Upper lobe of left lung (tissue), 6 donors: ENCODE results near the gene RBM5. TPM values are rescaled to one million over a fixed set of nuclear protein-coding genes. Genes with fewer than 3 reads are reported as not detected.

Experiments
- ATAC-seq, 2 donors: fragments of 200-7000 bp; cut with Tn5 transposase; one replicate each; pipeline ENCODE4 v1.9.1; 2022; ENCODE audit warnings: mild to moderate bottlenecking in 2 of 2, moderate library complexity in 2 of 2; ENCODE audit not compliant: low FRiP score in 2 of 2
- DNase-seq, 2 donors: peaks; one replicate each; pipeline ENCODE4 v3.0.0-alpha.2; 2019 to 2020
- H3K27ac ChIP-seq, 4 donors: fragments of 200-600 bp; sonication (generic); one replicate each; pipeline ENCODE4 v1.5.1; 2016 to 2019
- H3K27me3 ChIP-seq, 4 donors: fragments of 200-600 bp; sonication (generic); one replicate each; pipeline ENCODE4 v1.5.1; 2017 to 2019
- H3K36me3 ChIP-seq, 4 donors: fragments of 200-600 bp; sonication (generic); one replicate each; pipeline ENCODE4 v1.5.1; 2016 to 2019
- H3K4me1 ChIP-seq, 4 donors: fragments of 200-600 bp; sonication (generic); one replicate each; pipeline ENCODE4 v1.5.1; 2018 to 2019
- H3K4me3 ChIP-seq, 4 donors: fragments of 200-600 bp; sonication (generic); one replicate each; pipeline ENCODE4 v1.5.1; 2017 to 2019; ENCODE audit warnings: mild to moderate bottlenecking in 2 of 4, moderate library complexity in 1 of 4
- H3K9me3 ChIP-seq, 4 donors: fragments of 200-600 bp; sonication (generic); one replicate each; pipeline ENCODE4 v1.5.1; 2018 to 2019
- CTCF ChIP-seq, 6 experiments: fragments of 450-650 bp in 4 of 6; fragments of 200-600 bp in 2 of 6; sonication (generic) in 2 of 6; IDR thresholded peaks; one replicate each; pipeline ENCODE4 v1.5.1; 2016 to 2019; ENCODE audit warnings: antibody characterized with exemption in 6 of 6
- EP300 ChIP-seq, 4 donors: sonication (generic); formaldehyde crosslinking; IDR thresholded peaks; one replicate each; pipeline ENCODE4 v1.5.1; 2017; ENCODE audit warnings: antibody characterized with exemption in 4 of 4, control low read depth in 2 of 4
- POLR2A ChIP-seq, 4 donors: fragments of 450-650 bp; IDR thresholded peaks; one replicate each; pipeline ENCODE4 v1.5.1; 2016 to 2017; ENCODE audit warnings: antibody characterized with exemption in 4 of 4, mild to moderate bottlenecking in 2 of 4
- POLR2AphosphoS5 ChIP-seq, 2 donors: sonication (generic); formaldehyde crosslinking; IDR thresholded peaks; one replicate each; pipeline ENCODE4 v1.5.1; 2017; ENCODE audit warnings: antibody characterized with exemption in 2 of 2
- WGBS, 2 donors: methylation state at CpG; one replicate each; pipeline ENCODE4 v1.1.5; 2017 to 2018; 5-methylcytosine and 5-hydroxymethylcytosine counted together
- total RNA-seq, 6 donors: library from RNA; depleted of rRNA in 4 of 6; stranded (reverse); fragments of >200 nt in 4 of 6; gene quantifications; one replicate each; pipeline versions ENCODE4 v1.1.0 to v1.2.1, GENCODE V29; 2016 to 2021
- donor health status: DM: no; HTN: no; CAD: no; lungs with moderate emphysema.
- donor health status: DM: no; HTN: yes; CAD: no; lungs with severe emphysema.

RBM5 gene
- total RNA-seq, 6 donors from 2014 or later: 130 to 713 (median 189) TPM

- no peak for DNase-seq
Measured at GRCh38 chr3:50136714-50137405, 48.1 kb downstream of the RBM5 start.

GRCh38 chr3:50137531-50137930 is 48.8 kb downstream of the RBM5 start:
- no peak overlapping the region for H3K4me3 ChIP-seq
- H3K9me3 ChIP-seq: no peaks in the 10 kb centered on the region
- WGBS, 2 donors: 93 to 94% methylated on average over 5 to 6 of the region's 6 CpGs
- H3K36me3 ChIP-seq: no peaks in the 10 kb centered on the region
- peaks cover 9 to 17% (median 13%) of the 10 kb centered on the region in 4 donors for H3K4me1 ChIP-seq
- no peaks in the 10 kb centered on the region for H3K27me3 ChIP-seq
- DNase-seq (no peak), ATAC-seq (no peak)
- TF ChIP-seq CTCF (IDR thresholded peaks at IDR 0.05): no peak
- no peak for TF ChIP-seq POLR2A (IDR thresholded peaks at IDR 0.05)
- TF ChIP-seq EP300 (IDR thresholded peaks at IDR 0.05): no peak
- no peak for TF ChIP-seq POLR2AphosphoS5 (IDR thresholded peaks at IDR 0.05)
- no peak overlapping the region for H3K27ac ChIP-seq

More at GRCh38 chr3:50136714-50137405, 48.1 kb downstream of the RBM5 start:
- TF ChIP-seq POLR2AphosphoS5 (IDR thresholded peaks at IDR 0.05): no peak
- no peak for TF ChIP-seq POLR2A (IDR thresholded peaks at IDR 0.05)
- no peak for TF ChIP-seq CTCF (IDR thresholded peaks at IDR 0.05)
- TF ChIP-seq EP300 (IDR thresholded peaks at IDR 0.05): no peak
- no peaks in the 10 kb centered on the region for H3K27me3 ChIP-seq
- 66 to 71% methylated on average over 3 to 5 of the region's 6 CpGs for WGBS, 2 donors
- no peaks in the 10 kb centered on the region for H3K36me3 ChIP-seq
- ATAC-seq: no peak
- no peak overlapping the region for H3K27ac ChIP-seq
- no peak overlapping the region for H3K4me3 ChIP-seq
- peaks cover 9 to 17% (median 13%) of the 10 kb centered on the region in 4 donors for H3K4me1 ChIP-seq
- H3K9me3 ChIP-seq: no peaks in the 10 kb centered on the region

- Histone ChIP-seq H3K36me3 (no peaks in the 10 kb centered on the region), H3K9me3 (no peaks in the 10 kb centered on the region), H3K27ac (no peak overlapping the region), H3K4me3 (no peak overlapping the region), H3K4me1 (peaks cover 9 to 17% (median 13%) of the 10 kb centered on the region in 4 donors), H3K27me3 (no peaks in the 10 kb centered on the region)
- no peak for ATAC-seq
- DNase-seq: no peak
- 16 to 23% methylated on average over 11 to 13 of the region's 13 CpGs for WGBS, 2 donors
- TF ChIP-seq POLR2A (IDR thresholded peaks at IDR 0.05) (no peak), EP300 (IDR thresholded peaks at IDR 0.05) (no peak), POLR2AphosphoS5 (IDR thresholded peaks at IDR 0.05) (no peak), CTCF (IDR thresholded peaks at IDR 0.05) (no peak)
Measured at GRCh38 chr3:50138266-50139200, 49.8 kb downstream of the RBM5 start.

GRCh38 chr3:50139308-50139707 is 50.6 kb downstream of the RBM5 start:
- H3K27me3 ChIP-seq: no peaks in the 10 kb centered on the region
- no peak for TF ChIP-seq CTCF (IDR thresholded peaks at IDR 0.05)
- TF ChIP-seq EP300 (IDR thresholded peaks at IDR 0.05): no peak
- no peak for TF ChIP-seq POLR2AphosphoS5 (IDR thresholded peaks at IDR 0.05)
- peaks cover 9 to 17% (median 13%) of the 10 kb centered on the region in 4 donors for H3K4me1 ChIP-seq
- DNase-seq (no peak), ATAC-seq (no peak)
- H3K27ac ChIP-seq: no peak overlapping the region
- no peaks in the 10 kb centered on the region for H3K9me3 ChIP-seq
- no peaks in the 10 kb centered on the region for H3K36me3 ChIP-seq
- no peak overlapping the region for H3K4me3 ChIP-seq
- 61 to 73% methylated on average over 5 to 6 of the region's 6 CpGs for WGBS, 2 donors
